ENCODE measurements around the gene ZBTB7A.
"Not testable (repeated sequence)": the region's sequence is repeated elsewhere in the genome, so short reads cannot be mapped to it uniquely, and the experiment has no call there.

GRCh38 chr19:4005436-4005835 is 61.3 kb downstream of the ZBTB7A start:
- TF ChIP-seq, protein P1, sequence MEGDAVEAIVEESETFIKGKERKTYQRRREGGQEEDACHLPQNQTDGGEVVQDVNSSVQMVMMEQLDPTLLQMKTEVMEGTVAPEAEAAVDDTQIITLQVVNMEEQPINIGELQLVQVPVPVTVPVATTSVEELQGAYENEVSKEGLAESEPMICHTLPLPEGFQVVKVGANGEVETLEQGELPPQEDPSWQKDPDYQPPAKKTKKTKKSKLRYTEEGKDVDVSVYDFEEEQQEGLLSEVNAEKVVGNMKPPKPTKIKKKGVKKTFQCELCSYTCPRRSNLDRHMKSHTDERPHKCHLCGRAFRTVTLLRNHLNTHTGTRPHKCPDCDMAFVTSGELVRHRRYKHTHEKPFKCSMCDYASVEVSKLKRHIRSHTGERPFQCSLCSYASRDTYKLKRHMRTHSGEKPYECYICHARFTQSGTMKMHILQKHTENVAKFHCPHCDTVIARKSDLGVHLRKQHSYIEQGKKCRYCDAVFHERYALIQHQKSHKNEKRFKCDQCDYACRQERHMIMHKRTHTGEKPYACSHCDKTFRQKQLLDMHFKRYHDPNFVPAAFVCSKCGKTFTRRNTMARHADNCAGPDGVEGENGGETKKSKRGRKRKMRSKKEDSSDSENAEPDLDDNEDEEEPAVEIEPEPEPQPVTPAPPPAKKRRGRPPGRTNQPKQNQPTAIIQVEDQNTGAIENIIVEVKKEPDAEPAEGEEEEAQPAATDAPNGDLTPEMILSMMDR (IDR thresholded peaks at IDR 0.05) = not testable (repeated sequence)
- not testable (repeated sequence) for TF ChIP-seq POLR2A (IDR thresholded peaks at IDR 0.05)
